OCI-M2 (cell line): Measurements from ENCODE around the gene FAM98B.

Experiments
- DNase-seq: peaks from one replicate; lab custom pipeline; 2025; ENCODE audit not compliant: unreplicated experiment; lab: John Stamatoyannopoulos, UW

Gene FAM98B

DNA sequence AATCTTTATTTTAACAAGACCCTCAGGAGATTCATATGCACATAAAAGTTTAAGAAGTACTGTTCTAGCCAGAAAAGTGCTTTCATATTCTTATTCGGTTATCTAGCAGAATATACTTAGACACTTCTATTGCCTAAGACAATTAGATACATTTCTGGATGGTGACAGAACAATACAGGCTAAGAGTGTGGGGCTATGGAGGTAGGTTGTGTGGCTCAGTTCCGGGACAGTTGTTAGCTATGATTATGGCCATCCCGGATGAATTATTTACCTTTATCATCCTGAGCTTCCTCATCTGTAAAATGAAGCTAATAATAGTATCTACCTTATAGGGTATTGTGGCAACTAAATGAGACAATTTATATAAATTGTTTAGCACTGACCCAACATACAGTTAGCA is 6.6 kb downstream of the FAM98B start:
- DNase-seq, result no peak

DNA sequence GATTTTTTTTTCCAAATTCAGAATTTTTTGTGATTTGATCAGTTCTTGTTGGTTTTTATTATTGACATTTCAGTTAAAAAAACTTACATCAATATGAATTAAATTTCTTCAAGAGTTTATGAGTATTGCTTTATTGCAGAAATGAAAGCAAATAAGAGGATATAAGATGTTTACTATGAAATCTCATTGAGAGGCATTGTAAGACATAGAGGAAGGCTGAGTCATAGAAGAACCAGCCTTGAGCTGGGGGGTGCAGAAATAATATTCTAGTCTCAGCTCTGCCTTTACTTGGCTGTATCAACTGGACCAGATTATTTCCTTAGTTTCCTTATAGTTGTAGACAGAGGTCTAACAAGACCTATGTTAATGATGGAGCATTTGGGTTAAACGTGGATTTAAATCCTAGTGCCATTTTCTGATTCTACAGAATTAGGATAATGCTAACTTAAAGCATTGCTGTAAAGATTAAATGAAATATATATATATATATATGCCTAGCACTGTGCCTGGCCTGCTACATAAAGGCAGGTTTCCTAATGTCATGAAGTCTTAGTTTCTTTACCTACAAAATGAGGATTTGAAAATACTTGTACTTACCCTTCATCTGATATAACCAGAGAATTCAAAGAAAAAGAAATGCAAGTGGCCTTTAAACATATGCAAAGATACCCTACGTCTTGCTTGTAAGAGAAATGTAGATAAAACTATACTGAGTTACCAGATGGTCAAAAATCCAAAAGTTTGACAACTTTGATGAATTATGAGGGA is 7.3 kb downstream of the FAM98B start:
- DNase-seq, result no peak

DNA sequence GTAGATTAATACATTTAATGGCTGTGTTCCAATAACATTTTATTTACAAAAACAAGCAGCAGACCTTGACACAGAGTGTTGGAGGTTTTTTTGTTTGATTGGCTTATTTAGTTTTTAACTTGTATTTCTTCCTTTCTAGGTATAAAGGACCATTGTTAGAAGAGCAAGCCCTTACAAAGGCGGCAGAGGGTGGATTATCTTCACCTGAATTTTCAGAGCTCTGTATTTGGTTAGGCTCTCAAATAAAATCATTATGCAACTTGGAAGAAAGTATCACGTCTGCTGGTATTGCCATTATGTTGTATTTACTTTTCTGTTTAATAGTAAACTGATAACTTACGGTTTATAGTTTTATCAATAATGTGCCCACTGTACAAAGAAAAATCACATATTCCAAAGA is 10.0 kb downstream of the FAM98B start:
- no peak for DNase-seq

DNA sequence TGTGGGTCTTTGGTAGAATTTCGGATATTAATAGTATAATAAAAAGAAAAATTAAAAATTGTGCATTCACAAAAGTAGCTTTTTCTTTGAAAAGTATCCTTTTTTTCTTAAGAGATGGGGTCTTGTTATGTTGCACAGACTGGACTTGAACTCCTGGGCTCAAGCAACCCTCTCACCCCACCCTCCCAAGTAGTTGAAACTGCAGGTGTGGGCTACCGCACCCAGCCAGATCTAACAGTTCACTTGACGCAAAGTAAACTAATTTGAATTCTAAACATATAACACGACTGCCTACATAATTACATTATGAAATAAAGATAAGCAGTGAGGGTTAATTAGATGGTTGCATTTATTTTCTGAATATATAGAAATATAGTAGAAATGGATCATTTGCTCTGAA is 10.7 kb downstream of the FAM98B start:
- DNase-seq, result no peak

DNA sequence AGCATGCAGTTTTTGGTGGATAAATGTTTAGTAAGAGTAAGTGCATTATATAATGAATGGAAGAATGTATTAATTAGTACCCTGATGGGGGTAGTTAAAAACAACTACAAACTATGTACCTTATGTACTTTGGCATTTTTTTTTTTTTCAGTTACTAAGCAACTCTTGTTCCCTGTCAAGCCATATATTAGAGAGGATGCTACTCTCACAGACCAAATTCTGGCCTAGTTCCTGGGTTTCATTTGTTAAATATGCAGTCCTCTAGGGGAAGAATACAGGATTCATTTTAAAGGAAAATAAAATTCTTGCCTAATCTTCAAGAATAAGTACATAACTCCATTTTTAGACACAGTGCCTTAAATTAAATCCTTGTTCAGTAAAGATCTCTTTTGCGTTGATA is 16.9 kb downstream of the FAM98B start:
- no peak for DNase-seq

DNA sequence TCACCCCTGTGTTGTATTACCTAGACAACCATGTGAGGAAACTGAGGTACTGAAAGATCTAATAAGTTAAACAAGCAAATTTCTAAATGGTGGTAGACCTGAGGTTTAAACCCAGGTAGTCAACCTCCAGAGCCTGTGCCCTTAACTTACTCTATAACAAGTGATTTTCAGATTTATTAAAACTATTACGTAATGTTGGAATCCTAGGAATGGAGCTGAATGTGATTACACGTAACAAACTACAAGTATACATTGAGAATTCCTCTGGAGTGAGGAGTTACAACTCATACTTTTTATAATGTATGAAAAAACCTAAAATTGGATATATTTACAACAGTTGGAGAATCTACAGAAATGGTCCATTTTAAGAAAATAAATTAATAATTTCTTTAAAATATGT is 18.0 kb downstream of the FAM98B start:
- no peak for DNase-seq

DNA sequence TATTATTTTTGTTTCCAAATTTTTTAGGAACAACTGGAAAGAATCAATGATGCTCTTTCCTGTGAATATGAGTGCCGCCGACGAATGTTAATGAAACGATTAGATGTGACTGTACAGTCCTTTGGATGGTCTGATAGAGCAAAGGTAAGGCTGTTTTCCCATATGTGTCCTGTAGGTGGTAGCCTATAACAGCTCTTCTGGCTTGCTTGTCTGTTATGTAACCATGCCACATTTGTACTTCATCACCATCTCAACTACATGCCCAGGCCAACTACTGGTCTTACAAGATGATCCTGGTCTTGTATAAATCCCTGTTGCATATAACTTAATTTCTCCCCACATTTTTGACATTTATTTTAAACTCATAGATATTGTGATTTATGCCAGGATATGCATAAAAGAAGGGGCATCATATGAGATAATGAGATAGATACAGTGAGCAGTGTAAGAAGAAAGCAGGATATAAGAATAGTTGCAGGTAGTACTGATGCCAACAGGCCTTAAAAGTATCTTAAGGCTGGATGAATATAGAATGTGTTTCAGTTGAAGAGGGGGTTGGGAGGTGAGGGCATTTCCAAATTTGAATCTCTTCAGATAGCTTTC is 20.3 kb downstream of the FAM98B start:
- DNase-seq, result no peak

DNA sequence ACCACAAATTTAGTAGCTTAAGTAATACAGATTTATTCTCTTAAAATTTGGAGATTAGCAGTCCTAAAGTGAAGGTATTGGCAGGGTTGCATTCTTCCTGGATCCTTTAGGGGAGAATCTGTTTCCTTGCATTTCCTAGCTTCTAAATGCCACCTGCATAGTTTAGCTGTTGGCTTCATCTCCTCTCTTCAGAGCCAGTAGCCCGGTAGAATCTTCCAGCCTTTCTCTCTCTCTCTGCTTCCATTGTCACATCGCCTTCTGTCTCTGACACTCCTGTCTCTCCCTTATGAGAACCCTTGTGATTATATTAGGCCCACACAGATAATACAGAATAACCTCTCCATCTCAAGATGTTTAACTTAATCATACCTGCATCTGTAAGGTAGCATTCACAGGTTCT is 21.4 kb downstream of the FAM98B start:
- no peak for DNase-seq

DNA sequence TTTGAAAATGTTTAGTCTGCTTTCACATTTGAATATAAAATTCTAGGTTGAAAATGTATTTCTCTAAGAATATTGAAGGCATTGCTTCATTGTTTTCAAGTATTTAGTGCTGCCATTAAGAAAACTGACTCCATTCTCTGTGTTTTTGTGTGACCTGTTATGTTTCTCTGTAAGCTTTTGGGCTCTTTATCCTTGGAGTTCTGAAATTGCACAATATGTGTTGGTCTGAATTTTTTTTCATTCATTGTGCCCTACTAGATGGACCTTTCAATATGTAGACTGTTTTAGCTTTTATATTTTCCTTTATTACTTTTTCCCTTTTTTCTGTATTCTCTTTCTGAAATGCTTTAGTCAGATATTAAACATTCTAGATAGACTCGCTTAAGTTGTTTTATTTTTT is 22.2 kb downstream of the FAM98B start:
- DNase-seq, result no peak

DNA sequence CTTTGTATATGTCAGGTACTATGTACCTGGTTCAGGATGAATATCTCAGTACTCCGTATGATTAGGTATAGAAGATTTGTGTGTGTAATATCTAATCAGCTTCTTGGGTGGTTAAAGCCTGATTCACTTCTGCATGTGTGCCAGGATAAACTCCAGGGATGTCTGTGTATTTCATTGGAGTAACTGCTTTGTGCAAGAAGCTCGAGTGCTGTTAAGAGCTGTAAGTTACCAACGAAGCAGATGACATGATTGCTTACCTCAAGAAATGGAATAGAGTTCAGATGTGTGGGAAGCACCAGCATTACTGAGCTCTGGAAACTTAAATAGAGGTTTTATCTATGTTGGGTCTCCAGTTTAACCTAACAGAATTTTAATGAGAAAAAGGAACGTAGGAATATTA is 23.7 kb downstream of the FAM98B start:
- no peak for DNase-seq

DNA sequence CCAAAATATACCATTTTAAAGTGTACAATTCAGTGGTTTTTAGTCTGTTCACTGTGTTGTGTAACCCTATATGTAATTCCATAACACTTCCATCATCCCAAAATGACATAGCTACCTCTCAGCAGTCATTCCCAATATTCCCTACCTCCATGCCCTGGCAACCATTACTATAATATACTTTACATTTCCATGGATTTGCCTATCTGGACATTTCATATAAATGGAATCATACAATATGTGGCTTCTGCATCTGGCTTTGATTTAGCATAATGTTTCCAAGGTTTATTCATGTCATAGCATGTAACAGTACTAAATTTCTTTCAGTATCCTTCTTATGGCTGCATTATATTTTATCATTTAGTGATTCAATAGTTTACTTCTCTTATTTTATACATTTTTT is 25.3 kb downstream of the FAM98B start:
- no peak for DNase-seq

DNA sequence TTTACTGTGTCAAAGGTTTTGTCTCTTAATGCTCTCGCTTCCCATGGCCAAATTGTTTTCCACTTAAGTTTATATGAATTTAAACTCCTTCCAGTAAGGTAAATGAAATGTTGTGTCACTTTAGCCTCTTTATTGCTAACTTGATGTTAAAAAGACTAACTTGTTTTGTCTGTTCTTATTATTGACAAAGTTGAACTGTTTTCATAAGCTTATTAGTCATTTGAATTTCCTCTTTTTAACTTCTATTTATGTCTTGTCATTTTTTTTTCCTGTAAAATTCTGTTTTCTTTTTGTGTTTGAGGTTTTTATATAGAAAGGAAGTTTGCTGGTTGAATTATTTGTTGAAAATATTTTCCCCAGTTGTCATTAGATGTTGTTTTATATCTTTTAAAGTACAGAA is 25.8 kb downstream of the FAM98B start:
- no peak for DNase-seq

DNA sequence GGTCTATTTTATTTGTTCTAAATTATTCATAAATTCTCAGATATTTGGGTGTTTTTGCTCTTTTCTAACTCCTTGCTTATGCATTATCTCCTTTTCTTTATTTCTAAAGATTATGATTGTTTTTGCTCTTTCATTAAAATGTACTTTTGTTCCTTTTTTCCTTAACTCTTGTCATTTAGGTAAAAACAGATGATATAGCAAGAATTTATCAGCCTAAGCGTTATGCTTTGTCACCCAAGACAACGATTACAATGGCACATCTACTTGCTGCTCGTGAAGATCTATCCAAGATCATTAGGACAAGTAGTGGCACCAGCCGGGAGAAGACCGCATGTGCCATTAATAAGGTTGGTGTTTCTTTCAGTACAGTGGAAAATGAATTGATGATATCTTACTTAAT is 27.2 kb downstream of the FAM98B start:
- no peak for DNase-seq

DNA sequence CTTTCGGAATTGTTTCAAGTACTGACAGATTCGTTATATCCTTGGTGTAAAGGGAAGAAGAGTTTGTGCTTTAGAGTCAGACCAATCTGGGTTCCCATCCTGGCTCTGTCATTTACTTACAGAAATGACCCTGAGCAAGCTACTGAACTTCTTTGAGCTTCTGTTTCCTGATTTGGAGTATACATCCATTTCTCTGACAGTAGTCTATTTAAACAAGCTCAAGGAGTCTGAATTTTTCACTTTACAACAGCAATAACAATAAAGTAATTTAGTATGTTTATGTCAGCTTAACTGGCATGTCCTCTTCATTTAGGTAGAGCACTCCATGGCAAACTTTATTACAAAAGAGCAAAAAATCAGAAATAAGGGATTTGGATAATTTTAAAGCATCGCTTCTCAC is 27.8 kb downstream of the FAM98B start:
- no peak for DNase-seq

DNA sequence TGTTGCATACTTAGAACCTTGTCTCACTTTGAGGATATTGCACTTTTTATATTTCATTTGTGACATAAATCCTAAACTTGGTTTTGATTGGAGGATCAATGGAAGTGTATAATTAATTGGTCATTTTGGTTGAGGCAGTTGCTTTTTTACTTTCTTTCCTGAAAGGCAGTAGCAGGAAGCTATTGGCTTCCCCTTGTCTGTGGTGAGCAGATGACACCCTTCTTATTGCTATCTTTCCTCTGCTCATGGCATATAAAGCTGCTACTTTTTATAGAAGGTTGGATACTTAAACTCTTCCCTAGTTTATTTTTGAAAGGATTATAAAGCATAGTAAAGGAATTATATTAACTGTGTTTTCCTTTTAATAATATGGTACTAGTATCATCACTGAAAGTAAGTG is 28.6 kb downstream of the FAM98B start:
- no peak for DNase-seq

DNA sequence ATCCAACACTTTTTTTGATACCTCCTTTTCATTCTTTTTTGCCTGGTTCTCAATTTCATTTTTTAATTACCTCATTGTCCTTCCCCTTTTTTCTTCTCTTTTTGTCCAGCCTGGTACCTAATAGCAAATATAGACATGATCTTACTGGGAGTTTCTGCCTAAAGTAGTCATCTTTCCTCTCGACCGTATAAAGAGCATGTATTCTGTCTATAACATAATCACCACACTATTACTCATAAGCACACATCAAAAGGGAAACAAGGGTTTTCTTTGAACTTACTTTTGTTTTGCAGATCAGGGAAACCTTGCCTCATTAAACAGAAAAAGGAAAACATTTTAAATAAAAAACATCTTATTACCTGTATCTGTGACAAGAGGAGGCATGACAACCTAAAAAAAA is 33.0 kb downstream of the FAM98B start:
- no peak for DNase-seq

DNA sequence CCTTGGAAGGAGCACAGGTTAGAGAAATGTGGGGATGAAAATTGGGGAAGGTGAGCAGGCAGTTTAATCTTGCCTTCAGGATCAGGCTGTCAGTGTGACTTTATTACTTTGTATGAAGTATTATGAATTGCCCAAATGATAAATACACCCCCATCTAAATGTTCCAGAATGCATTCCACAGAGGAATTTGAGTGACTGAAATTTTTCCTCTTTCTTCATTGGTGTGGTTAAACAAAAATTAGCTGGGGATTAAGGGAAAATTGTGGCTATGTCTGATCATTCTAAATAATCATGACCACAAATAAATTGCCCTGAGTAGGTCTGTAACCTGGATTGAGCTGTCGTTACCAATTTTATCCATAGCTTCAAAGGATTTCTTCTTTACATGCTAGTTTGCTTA is 33.5 kb downstream of the FAM98B start:
- DNase-seq, result no peak

DNA sequence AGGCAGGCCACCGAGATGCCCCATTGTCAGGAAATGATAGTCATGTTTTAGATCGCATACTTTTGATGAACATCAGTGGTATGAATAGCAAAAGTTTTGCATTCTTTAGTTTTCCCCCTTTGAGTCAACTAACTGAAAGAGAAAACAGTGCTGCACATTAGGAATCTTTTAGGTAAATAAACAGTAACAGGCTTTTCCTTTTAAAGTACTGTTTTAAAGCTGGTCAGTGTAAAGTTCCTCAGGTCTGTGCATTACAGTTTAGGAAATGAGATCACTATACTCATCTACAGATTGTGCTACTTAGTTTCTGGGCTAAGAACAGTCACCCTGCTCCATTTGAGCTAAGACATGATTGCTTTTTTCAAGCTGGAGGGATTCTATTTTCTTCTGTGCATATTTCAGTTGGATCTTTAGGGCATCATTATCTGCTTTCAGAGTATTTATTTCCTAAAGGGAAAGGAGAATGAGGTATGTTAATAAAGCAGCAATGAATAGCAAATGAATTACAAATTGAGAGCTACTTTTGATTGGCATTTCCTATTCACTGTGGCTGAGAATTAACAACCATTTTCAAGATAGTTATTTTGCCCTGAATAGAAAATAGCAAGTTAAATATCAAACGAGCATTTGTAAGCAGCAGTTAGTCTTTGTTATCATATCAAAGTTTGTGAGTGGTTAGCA is 36.5 kb downstream of the FAM98B start:
- no peak for DNase-seq

DNA sequence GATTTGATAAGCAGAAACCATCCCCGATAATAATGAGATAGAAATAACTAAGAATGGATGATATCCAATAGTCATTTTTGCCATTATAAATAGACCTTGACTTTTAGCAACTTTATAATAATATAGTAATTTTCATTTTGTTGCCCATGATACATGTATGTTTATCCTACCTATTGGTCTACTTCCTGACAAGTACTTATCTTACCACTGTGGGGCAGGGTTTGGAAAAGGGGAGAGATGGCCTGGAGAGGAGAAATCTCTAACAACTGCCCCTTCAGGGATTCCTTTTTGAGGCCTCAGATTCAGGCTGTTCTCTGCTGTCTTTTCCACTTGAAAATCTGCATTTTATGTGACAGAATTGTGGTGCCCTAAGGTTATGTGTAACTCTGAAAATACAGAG is 42.2 kb downstream of the FAM98B start:
- no peak for DNase-seq

DNA sequence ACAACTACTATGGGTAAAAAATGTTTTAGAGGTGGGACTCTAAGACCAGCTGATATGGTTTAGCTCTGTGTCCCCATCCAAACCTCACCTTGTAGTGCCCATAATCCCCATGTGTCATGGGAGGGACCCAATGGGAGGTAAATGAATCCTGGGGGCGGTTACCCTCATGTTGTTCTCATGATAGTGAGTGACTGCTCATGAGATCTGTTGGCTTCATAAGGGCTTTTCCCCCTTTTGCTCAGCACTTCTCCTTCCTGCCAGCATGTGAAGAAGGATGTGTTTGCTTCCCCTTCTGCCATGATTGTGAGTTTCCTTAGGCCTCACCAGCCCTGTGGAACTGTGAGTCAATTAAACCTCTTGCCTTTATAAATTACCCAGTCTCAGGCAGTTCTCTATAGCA is 45.7 kb downstream of the FAM98B start:
- DNase-seq, result no peak

DNA sequence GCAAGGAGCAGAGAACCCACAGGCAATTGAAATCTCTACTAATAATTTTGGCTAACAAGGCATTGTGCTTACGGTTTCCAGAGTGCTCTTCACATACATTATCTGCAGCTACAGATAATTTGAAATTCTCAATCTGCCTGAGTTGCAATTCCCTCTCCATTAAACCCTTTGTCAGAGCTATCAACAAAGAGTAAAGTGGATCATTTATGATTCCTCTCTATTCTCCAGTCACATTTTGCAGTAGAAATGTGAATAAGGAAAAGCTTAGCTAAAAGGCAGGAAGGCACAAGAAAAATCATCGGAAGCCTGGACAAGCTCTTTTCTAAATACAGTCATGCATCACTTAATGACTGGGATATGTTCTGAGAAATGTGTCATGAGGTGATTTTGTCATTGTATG is 49.6 kb downstream of the FAM98B start:
- DNase-seq, result no peak

DNA sequence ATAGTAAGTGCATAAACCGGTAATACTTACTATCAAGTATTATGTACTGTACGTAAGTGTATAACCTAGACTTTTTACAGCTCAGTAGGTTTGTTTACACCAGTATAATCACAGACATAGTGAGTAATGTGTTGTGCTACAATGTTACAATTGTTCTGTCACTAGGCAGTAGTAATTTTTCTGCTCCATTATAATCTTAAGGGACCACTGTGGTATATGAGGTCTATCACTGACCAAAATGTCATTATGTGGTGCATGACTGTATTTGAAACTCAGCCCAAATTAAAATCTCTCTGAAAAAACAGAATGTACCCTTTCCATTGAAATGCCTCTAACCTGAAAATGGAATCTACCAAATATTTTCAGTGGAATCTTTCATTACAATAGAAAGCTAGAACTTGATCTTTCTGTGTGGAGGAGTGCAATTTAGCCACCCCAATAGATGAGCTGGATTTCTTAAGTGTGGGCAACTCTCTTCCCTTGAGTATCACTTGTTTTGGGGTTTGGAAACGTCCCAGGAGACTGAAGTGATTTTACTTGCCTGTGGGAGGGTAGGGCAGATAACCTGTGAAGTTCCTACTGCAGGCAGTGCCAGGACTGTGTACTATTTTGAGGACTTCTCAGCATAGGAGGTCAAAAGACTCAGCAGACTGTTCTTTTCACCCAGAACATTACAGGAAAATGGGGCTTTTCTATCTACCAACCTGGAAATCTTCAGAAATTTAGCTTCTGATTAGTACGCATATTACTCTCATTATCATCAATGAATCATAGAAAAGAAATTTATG is 50.9 kb downstream of the FAM98B start:
- no peak for DNase-seq
